Panc1 (cell line): ENCODE measurements around the gene RAD9B. TPM values are rescaled to one million over a fixed set of nuclear protein-coding genes. Genes with fewer than 3 reads are reported as not detected.

ENCODE experiments used
- ATAC-seq: fragments of 200-7000 bp; cut with Tn5 transposase; 2 replicates; pipeline ENCODE4 v1.9.1; 2020; ENCODE audit warnings: mild to moderate bottlenecking, moderate library complexity
- Bru-seq: library from RNA; stranded (reverse); fragments of 400-500 nt; gene quantifications from one replicate; lab custom pipeline; 2021; lab: Mats Ljungman, UMichigan
- BruChase-seq, 2 experiments: library from RNA; stranded (reverse); fragments of 400-500 nt; gene quantifications; one replicate each; lab custom pipeline; 2021; lab: Mats Ljungman, UMichigan
- BruUV-seq: library from RNA; stranded (reverse); fragments of 400-500 nt; replicated peaks from 2 replicates; lab custom pipeline; 2021; lab: Mats Ljungman, UMichigan
- CTCF ChIA-PET: fragments of 300-600 bp; sonication (Branson Sonifier 250); formaldehyde crosslinking; loops from one replicate; lab custom pipeline; 2022; ENCODE audit warnings: antibody characterized with exemption; lab: Charles Lee
- POLR2A ChIA-PET: fragments of 300-600 bp; sonication (Branson Sonifier 250); formaldehyde crosslinking; loops from one replicate; lab custom pipeline; 2022; ENCODE audit warnings: antibody characterized with exemption; lab: Charles Lee
- DNase-seq: peaks from one replicate; pipeline ENCODE4 v3.0.0-alpha.2; 2010; ENCODE audit warnings: low read depth, low spot score
- H3K27ac ChIP-seq: 2 replicates; pipeline ENCODE4 v1.5.1; 2011; ENCODE audit warnings: mild to moderate bottlenecking, low read length, inconsistent platforms
- H3K27me3 ChIP-seq: fragments of 200-500 bp; sonication (Bioruptor generic); 2 replicates; pipeline ENCODE4 v1.6.0; 2014; ENCODE audit warnings: low read length, inconsistent platforms; ENCODE audit not compliant: control insufficient read depth, insufficient read depth
- H3K36me3 ChIP-seq: fragments of 200-500 bp; sonication (Bioruptor generic); 2 replicates; pipeline ENCODE4 v1.5.1; 2014; ENCODE audit warnings: inconsistent platforms, mild to moderate bottlenecking, low read length, moderate library complexity; ENCODE audit not compliant: control insufficient read depth, insufficient read depth
- H3K4me1 ChIP-seq: 2 replicates; pipeline ENCODE4 v1.5.1; 2011; ENCODE audit warnings: inconsistent platforms, mild to moderate bottlenecking, low read length, moderate library complexity; ENCODE audit not compliant: control insufficient read depth, insufficient read depth
- H3K4me3 ChIP-seq, 2 experiments: 2 replicates each; pipeline ENCODE4 v1.5.1; 2011 to 2012; ENCODE audit warnings: low read depth in 2 of 2, low read length in 2 of 2, mild to moderate bottlenecking in 2 of 2, inconsistent platforms in 1 of 2, moderate library complexity in 1 of 2
- H3K9me3 ChIP-seq: fragments of 200-500 bp; sonication (Bioruptor generic); 2 replicates; pipeline ENCODE4 v1.5.1; 2014; ENCODE audit warnings: low read depth, mild to moderate bottlenecking, inconsistent platforms, low read length, moderate library complexity; ENCODE audit not compliant: control insufficient read depth, insufficient read depth
- POLR2AphosphoS5 ChIP-seq: IDR thresholded peaks from 2 replicates; pipeline ENCODE4 v1.6.1; 2012; ENCODE audit warnings: mild to moderate bottlenecking, low read depth, low read length, moderate library complexity
- SIN3A ChIP-seq: IDR thresholded peaks from 2 replicates; pipeline ENCODE4 v1.6.1; 2012; ENCODE audit warnings: low read depth, mild to moderate bottlenecking, low read length, moderate library complexity, borderline replicate concordance; ENCODE audit not compliant: insufficient read depth
- TCF7L2 ChIP-seq: IDR thresholded peaks from 2 replicates; pipeline ENCODE4 v1.6.1; 2011; ENCODE audit warnings: mild to moderate bottlenecking, low read depth, low read length, inconsistent platforms
- in situ Hi-C: cut with HindIII; loops from 2 replicates; pipeline ENCODE4 v1.10.0; 2016; ENCODE audit warnings: low sequenced_read_pairs, low pct_unique_long_range_greater_than_20kb
- intact Hi-C: fragments of 100-400 bp; cut with micrococcal nuclease; formaldehyde crosslinking; loops from one replicate; pipeline ENCODE4 v1.10.0; 2022; ENCODE audit not compliant: unreplicated experiment
- long read RNA-seq: library from polyadenylated mRNA; unstranded; transcript quantifications from one replicate; pipeline ENCODE4 v2.0.0, GENCODE V29; 2021; ENCODE audit not compliant: unreplicated experiment
- polyA plus RNA-seq: library from polyadenylated mRNA; unstranded; fragments of >200 nt; gene quantifications from one replicate; pipeline ENCODE4 v1.2.1, GENCODE V29; 2012; ENCODE audit warnings: missing spikeins; ENCODE audit not compliant: insufficient read length
- total RNA-seq: library from RNA; stranded (reverse); gene quantifications from one replicate; pipeline ENCODE4 v1.2.1, GENCODE V29; 2021; ENCODE audit not compliant: unreplicated experiment
- TF ChIP-seq, protein P1 (sequence below), 2 experiments: IDR thresholded peaks; 2 replicates each; pipeline ENCODE4 v1.6.1; 2011 to 2012; ENCODE audit warnings: low read depth in 2 of 2, control low read depth in 1 of 2, low read length in 1 of 2, mild to moderate bottlenecking in 1 of 2, moderate library complexity in 1 of 2; ENCODE audit not compliant: insufficient read depth in 1 of 2
- TF ChIP-seq, protein P2 (sequence below): fragments of 450-650 bp; IDR thresholded peaks from 2 replicates; pipeline ENCODE4 v1.5.1; 2017; ENCODE audit warnings: mild to moderate bottlenecking

RAD9B gene
- 0.98 TPM for total RNA-seq
- 0.22 TPM for polyA plus RNA-seq
- Bru-seq, nascent RNA = percentile 33 among the genes with signal in this experiment
- percentile 34 among the genes with signal in this experiment for BruChase-seq, experiment 1, labeled RNA remaining after a 2-hour chase
- BruChase-seq, experiment 2, labeled RNA remaining after a 6-hour chase = percentile 33 among the genes with signal in this experiment
- long read RNA-seq, partial matches to known transcripts = 0 of 2 reads
- long read RNA-seq, other reads (novel, unspliced or antisense) = 1 of 2 reads

DNA sequence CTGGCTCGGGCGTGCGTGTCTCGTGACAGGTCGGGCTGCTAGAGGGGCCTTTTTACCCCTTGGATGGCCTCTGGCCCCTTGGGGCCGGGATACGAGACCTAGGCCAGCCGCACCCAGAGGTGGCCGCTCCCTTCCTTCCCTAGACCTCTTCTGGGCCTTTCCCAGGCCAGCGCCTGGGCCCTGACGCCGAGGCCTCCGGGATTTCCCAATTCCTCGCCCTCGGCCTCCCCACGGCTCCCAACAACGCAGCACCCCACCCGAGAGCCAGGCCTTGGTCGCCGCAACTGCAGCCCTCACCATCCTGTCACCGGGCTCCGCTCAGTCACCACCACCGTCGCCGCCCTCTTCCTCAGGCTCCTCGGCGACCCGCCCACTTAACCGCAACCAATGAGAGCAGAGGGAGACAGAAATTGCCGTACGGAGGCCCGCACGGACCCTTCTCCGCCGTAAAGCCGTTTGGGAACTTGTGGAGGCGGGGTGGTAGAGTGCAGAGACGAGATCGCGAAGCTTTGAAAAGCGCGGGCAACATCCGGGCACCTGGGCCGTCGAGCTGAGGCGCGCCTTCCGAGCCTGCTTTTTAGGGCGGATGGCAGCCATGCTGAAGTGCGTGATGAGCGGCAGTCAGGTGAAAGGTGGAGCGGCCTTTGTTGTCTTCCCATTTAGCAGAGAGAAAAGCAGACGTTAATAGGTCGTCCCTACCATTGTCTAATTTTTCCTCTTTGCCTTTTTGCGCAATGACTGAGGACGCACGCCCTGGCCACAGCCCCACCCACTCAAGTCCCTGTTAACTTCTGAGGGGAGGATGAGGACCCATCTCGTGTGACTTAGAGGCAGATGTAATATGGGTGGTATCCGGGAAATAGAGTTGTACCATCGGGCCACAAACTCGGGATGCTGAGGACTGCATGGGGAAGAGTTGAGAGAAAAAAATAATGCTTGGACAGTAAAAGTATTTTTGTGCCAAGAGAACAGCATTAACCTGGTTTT, at the start of gene RAD9B, which contains the start of gene VPS29:
Gene RAD9B (plus strand): TSS at position 580 of the 987 bp plus-strand sequence. CDS start 7 bp downstream, at position 587.
Gene VPS29 (minus strand): TSS at position 360 of the 987 bp plus-strand sequence. CDS start 60 bp downstream, at position 300.
- peak; percentile 97 for ATAC-seq
- H3K9me3 ChIP-seq = no peaks in the 10 kb centered on the region
- peak within 1 kb of the TSS; percentile 91 to 99 for H3K4me3 ChIP-seq
- POLR2A ChIA-PET = no interaction called here
- in situ Hi-C loops (loop anchor here (5.0 kb wide), 1 partner anchor 35 kb away; the partner anchor contains the start of genes FAM216A and GPN3), intact Hi-C loops (no loop called here)
- peak; percentile 87 for DNase-seq
- H3K36me3 ChIP-seq = peaks cover 6% of the 10 kb centered on the region
- CTCF ChIA-PET = no interaction called here
- H3K27me3 ChIP-seq = no peaks in the 10 kb centered on the region
- TF ChIP-seq TCF7L2 (no peak), POLR2AphosphoS5 (peak; percentile 82), SIN3A (0 out of 2 replicates have a peak, but pooled peaks have one; percentile 40)
- TF ChIP-seq, protein P1, sequence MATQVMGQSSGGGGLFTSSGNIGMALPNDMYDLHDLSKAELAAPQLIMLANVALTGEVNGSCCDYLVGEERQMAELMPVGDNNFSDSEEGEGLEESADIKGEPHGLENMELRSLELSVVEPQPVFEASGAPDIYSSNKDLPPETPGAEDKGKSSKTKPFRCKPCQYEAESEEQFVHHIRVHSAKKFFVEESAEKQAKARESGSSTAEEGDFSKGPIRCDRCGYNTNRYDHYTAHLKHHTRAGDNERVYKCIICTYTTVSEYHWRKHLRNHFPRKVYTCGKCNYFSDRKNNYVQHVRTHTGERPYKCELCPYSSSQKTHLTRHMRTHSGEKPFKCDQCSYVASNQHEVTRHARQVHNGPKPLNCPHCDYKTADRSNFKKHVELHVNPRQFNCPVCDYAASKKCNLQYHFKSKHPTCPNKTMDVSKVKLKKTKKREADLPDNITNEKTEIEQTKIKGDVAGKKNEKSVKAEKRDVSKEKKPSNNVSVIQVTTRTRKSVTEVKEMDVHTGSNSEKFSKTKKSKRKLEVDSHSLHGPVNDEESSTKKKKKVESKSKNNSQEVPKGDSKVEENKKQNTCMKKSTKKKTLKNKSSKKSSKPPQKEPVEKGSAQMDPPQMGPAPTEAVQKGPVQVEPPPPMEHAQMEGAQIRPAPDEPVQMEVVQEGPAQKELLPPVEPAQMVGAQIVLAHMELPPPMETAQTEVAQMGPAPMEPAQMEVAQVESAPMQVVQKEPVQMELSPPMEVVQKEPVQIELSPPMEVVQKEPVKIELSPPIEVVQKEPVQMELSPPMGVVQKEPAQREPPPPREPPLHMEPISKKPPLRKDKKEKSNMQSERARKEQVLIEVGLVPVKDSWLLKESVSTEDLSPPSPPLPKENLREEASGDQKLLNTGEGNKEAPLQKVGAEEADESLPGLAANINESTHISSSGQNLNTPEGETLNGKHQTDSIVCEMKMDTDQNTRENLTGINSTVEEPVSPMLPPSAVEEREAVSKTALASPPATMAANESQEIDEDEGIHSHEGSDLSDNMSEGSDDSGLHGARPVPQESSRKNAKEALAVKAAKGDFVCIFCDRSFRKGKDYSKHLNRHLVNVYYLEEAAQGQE (IDR thresholded peaks at IDR 0.05; ENCODE audit: insufficient read depth in 1 of 2, low read depth in 2 of 2, low read length in 1 of 2) = peak in 1 of 2 experiments; percentile 63; a peak in 1 of 4 replicates
- TF ChIP-seq, protein P2, sequence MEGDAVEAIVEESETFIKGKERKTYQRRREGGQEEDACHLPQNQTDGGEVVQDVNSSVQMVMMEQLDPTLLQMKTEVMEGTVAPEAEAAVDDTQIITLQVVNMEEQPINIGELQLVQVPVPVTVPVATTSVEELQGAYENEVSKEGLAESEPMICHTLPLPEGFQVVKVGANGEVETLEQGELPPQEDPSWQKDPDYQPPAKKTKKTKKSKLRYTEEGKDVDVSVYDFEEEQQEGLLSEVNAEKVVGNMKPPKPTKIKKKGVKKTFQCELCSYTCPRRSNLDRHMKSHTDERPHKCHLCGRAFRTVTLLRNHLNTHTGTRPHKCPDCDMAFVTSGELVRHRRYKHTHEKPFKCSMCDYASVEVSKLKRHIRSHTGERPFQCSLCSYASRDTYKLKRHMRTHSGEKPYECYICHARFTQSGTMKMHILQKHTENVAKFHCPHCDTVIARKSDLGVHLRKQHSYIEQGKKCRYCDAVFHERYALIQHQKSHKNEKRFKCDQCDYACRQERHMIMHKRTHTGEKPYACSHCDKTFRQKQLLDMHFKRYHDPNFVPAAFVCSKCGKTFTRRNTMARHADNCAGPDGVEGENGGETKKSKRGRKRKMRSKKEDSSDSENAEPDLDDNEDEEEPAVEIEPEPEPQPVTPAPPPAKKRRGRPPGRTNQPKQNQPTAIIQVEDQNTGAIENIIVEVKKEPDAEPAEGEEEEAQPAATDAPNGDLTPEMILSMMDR = no peak
- peak within 1 kb of the TSS; percentile 97 for H3K27ac ChIP-seq
- BruUV-seq = TSS peak; percentile 93
- peaks cover 19% of the 10 kb centered on the region for H3K4me1 ChIP-seq

DNA sequence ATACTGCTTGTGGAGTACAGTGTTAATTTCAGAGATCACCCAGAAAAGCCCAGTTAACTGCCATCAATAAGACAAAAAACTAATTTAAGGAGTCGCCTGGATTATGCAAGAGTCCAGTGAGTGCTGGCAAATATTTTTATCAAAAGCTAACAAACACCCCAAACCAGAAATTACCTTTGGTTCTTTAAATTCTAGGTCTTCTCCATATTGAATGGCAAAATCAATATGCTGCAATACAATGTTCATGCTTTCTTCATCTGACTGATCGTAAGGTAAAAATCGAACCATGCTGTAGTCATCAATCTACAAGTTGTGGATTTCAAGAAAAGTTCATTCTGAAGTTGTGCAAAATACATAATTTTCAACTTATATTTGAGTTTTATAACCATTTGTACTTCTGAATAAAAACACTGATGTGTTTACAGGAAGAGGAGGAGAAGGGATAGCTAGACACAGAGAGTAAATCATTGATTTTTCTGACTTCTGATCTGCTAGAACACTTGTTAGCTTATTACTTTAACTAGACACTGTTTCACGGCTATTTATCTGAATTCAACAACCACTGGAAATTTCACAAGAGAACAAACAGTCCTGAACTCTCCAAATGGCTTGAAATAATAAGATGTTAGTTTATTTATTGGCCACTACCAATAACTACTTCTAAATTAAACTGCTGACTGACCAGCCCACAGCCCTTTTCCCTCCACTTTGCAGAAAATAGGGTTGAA, 48.4 kb upstream of the RAD9B start:
- H3K9me3 ChIP-seq = no peaks in the 10 kb centered on the region
- ChIA-PET POLR2A (no interaction called here), CTCF (no interaction called here)
- intact Hi-C loops = no loop called here
- in situ Hi-C loops = no loop called here
- H3K4me1 ChIP-seq = no peaks in the 10 kb centered on the region
- no peak overlapping the region for H3K4me3 ChIP-seq
- ATAC-seq (no peak), DNase-seq (no peak)
- TF ChIP-seq TCF7L2 (no peak), SIN3A (no peak)
- TF ChIP-seq, protein P1 (IDR thresholded peaks at IDR 0.05; ENCODE audit: insufficient read depth in 1 of 2, low read depth in 2 of 2, low read length in 1 of 2) = no peak
- TF ChIP-seq, protein P2 = no peak
- no peaks in the 10 kb centered on the region for H3K27me3 ChIP-seq
- peaks cover 11% of the 10 kb centered on the region for H3K36me3 ChIP-seq
- no peak overlapping the region for H3K27ac ChIP-seq
- BruUV-seq = no TSS peak
